GM12872 (cell line): ENCODE results near the gene SH2D1A.

Experiments used
- CTCF ChIP-seq: IDR thresholded peaks from 3 replicates; pipeline ENCODE4 v1.5.1; 2011; ENCODE audit warnings: low read depth, mild to moderate bottlenecking, low read length, moderate library complexity; ENCODE audit not compliant: insufficient read depth

The SH2D1A gene

GRCh38 chrX:124362761-124363160 lies 16.4 kb downstream of the SH2D1A start:
- no peak for TF ChIP-seq CTCF

DNA sequence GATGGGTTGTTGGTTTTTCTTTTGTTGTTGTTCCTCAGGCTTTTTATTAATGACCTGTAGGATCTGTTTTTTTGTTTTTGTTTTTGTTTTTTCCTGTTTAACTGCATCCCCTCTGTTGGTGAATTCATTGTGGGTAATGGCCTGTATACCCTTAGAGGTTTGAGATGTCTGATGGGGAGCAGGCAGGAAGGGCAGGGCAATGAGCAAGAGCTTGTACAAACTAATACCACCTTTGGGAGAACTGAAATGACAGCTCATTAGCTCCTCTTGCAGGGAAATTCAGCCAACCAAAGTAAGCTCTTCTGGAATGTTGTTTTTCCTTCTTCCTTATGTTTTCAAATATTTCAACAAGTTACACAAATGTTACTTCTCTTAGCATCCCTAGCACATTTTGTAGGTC lies 23.4 kb downstream of the SH2D1A start:
- no peak for TF ChIP-seq CTCF

- TF ChIP-seq CTCF, result no peak
Observed at GRCh38 chrX:124373348-124373747, 27.0 kb downstream of the SH2D1A start.

- TF ChIP-seq CTCF, result no peak
Observed at GRCh38 chrX:124378643-124379042, 32.3 kb downstream of the SH2D1A start.

- no peak for TF ChIP-seq CTCF
Observed at GRCh38 chrX:124383354-124383753, 37.0 kb downstream of the SH2D1A start.

DNA sequence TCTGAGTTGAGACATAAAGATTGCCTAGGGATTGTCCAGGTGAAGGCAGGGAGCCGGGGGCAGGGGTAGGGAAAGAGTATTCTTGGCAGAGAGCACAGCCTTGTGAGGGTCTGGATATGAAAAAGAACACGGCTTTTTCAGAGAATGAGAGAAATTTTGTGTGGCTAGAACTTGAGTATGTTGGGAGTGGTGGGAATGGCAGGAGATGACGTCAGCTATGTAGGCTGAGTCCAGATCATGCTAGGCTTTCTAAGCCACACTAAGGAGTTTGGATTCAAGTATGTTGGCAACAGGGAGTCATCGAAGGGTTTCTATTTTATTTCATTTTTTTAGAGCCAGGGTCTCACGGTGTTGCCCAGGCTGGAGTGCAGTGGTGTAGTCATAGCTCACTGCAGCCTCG lies 40.0 kb downstream of the SH2D1A start:
- no peak for TF ChIP-seq CTCF

- peak; percentile 63 for TF ChIP-seq CTCF
Observed at GRCh38 chrX:124388562-124388961, 42.2 kb downstream of the SH2D1A start.

GRCh38 chrX:124392794-124393193 lies 46.4 kb downstream of the SH2D1A start:
- TF ChIP-seq CTCF, result no peak
